Activated CD8-positive, alpha-beta memory T cell treated with anti-CD3 and anti-CD28 coated beads, Interleukin-2, amount 50 U/mL, for 24 hours (primary cell): ENCODE results near the gene KCTD1.

Experiments used
- DNase-seq: peaks from one replicate; pipeline ENCODE4 v3.0.0-alpha.2; 2020; ENCODE audit errors: extremely low read depth

The KCTD1 gene

DNA sequence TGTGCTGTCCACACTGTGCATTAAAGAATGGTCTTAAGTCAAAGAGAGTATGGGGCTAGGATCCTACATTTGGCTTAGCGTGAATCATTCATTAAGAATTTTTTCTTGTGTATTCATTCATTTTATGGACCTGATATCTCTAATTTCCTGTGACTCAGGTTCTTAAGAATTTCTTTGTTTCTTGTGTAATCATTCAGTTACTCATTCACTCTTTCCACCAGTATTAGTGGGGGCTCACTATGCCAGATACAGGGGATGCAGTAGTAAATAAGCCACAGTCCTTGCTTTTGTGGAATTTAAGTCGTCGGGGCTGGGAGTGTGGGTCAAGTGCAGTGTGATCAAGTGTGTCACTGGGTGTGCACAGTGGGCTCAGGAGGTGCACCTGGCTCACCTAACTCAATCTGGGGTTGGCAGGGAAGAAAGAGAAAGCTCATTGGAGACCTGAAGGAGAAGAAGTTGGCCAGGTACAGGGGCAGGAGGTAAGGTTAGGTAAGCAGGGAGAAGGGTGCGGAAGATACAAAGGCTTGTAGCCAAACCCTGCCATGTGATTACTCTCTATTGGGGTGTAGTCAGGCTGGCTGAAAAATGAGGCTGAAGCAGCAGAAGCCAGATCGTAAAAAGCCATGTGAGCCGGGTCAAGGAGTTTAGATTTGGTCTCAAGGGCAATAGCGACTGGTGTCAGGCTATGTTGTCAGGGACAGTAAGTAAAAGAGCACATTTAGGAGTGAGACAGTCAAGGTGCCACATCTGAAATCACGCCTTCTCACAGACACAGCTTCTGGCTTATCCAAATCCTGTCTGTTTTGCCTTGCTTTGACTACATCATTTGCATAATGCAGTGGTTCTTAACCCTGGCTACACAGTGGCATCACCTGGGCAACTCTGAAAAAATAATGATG lies 67.2 kb downstream of the KCTD1 start:
- no peak for DNase-seq

DNA sequence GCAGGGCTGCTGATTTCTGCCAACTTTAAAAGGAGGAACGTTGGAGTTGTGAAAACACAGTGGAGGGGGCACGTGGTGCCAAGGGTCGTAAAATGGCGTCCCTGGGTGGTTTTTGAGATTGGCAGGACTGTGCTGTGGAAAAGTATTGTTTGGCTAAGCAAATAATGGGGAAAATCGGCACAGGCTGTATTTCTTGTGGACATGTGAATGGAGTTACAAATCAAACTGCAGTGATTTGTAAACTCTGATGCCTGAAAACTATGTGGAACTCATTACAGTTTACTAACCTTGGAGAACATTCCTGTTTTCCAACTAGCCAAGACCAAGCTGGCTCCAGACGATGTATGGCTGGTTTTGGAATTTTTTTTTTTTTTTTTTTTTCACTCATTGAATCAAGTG lies 68.7 kb downstream of the KCTD1 start:
- no peak for DNase-seq

DNA sequence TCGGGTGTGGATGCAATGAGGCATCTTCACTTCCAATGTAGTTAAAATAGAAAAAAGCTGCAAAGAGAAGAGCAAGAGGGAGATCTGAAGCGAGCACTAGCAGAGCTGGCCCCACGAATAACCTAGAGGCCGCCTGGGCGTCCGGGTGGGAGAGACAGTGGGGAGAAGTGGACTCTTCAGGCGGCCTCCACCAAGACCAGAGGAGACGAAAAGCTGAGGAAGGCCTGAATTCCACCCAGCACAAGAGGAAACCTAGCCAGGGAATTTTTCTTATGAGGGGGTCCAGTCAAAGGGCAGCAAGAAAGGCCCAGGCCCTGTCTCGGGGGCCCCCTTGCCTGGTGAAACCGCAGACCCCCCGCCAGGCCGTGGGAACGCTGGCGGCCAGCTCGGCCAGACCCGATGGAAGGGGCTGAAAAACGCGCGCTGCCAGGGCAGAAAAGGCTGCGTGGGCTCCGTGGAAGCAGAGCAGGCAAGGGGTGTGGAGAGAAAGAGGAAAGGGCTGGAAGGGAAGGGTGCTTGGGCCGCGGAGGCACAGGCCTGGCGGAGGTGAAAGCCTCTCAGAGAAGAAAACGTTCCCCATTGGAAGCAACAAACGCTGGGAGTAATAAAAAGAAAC lies 69.2 kb downstream of the KCTD1 start:
- no peak for DNase-seq

DNA sequence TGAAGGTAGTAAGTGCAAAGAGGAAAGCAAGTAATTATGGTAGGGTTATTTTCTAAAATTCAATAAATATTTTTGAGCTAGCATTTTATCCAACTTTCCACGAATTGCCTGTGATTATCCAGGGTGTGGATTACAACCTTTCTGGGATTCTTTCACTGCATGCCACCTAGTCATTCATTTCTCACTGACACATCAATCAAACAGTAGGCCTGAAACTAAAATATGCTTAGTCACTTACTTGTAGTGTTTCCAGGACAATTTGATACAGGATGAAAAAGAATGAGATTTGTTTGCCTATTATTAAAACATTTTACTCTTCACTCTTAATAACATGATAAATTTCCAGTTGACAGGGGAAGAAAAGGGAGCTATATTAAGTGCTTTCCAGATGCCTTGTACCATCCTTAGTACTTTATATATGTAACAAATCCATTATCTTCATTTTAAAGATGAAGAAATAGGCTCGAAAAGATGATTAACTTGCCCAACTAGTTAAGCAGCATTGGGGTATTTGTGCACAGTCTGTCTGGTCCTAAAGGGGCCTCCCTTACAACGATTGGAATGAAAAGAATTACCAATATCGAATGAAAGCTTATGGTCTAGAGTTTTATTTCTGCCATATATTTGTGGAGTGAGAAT lies 70.4 kb downstream of the KCTD1 start:
- DNase-seq, result no peak

DNA sequence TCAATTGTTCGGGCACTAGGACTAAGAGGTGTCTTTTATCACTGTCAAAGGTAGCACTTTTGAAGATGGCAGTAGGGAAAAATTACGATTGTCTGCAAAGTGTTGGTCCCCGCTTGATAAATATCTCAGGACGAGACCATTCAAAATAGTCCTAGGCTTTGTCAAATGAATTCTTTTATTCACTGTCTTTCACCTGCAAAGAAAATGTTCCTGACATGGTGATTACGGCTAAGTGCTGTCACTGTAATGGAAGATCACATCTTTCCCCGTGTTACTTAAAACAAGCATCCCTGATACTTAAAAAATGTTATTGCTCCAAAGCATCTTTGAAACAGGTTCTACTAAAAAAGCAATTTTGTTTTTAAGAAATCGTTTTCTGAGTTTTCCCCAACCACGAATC lies 71.7 kb downstream of the KCTD1 start:
- DNase-seq, result no peak

DNA sequence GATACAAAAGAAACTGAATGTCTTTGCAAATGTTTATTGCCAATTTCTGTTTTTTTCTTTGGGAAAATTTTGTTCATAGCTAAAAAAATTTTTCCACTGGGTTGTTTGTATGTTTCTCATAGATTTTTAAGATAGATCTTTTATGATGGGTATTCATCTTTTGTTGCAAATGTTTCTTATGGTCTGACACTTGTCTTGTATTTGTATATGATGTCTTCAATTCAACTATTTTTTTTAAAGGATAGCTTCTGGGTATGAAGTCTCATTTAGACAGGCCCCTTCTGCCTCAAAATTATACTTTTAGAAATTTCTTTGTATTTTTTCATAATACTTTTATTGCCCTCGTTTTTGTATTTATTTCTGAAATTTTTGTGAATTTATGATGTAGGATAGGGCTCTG lies 73.8 kb downstream of the KCTD1 start:
- no peak for DNase-seq

DNA sequence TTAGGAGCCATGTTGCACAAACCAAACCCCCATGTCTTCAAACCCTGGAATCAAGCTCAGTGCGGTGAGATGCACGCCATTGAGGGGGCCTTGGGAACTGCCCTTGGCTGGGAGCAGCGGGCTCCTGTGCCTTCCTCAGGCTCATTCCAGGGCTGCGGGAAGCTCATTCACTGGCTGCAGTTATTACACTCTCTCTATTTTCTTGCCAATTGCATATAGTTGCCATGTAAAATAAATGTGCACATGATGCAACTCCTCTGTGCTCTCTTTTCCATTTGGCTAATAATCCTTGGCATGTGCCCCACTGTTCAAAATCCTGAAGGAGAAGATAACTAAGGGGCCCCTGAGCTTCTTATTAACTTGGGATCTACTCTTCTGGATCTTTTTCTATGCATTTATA lies 74.7 kb downstream of the KCTD1 start:
- no peak for DNase-seq

DNA sequence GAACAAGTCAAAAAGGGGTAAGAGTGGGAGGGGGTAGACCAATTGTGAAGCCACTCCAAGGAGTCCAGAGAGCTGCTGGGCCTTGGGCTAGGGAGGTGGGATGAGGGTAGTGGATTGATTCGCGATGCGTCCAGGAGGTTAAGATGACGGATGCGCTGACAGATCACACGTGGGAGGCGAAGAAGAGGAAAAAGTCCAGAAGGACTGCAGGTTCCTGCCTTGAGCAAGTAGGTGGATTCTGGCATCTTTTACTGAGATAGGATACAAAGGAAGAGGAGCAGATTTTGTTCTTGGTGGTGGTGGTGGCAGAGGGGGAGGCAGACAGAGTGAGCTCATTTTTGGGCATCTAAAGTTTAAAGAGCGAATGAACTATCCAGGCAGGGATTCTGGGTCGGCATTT lies 76.5 kb downstream of the KCTD1 start:
- no peak for DNase-seq

DNA sequence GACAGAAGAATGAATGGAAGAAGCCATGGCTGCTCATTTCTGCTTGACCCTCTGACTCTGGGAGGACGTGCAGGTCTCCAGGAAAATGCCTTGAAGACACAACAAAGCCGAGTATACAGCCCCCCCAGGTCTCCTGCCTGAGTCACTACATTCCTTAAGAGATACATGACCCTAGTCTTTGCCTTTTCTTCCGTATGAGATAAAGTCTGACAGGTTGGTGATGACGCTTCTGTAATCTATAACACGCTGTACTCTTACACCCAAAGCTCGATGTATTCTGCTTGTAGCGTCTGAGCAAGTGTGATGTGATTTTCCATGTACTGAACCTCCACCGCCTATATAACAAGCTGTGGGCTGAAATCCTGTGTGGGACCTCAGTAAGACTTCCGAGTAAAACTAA lies 77.3 kb downstream of the KCTD1 start:
- no peak for DNase-seq

DNA sequence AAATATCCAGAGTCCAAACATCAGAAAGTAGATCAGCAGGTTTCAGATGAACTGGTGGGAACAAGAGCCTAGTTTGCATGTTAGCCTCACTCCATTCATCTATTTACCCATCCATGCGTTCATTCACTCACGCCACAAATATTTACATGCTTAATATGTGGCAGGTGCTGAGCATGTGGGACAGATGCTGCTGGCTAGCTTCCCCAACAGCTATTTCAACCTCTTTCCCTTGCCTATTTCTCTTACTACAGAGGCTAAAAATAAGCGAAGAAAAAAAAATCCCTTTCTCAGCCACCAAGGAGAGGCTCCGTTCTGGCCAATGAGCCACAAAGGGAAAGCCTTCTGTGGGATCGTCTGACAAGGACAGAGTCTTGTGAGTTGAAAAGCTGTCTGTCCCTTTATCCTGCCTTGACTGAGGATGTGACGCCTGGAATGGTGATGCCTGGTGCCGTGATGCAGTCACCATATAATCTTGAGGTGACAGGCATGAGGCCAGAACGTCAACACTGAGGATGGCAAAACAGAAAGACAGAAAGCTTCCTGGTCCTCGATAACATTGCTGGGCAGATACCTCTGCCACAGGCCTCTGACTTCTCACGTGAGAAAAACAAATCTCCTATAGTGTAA lies 78.2 kb downstream of the KCTD1 start:
- DNase-seq, result no peak

DNA sequence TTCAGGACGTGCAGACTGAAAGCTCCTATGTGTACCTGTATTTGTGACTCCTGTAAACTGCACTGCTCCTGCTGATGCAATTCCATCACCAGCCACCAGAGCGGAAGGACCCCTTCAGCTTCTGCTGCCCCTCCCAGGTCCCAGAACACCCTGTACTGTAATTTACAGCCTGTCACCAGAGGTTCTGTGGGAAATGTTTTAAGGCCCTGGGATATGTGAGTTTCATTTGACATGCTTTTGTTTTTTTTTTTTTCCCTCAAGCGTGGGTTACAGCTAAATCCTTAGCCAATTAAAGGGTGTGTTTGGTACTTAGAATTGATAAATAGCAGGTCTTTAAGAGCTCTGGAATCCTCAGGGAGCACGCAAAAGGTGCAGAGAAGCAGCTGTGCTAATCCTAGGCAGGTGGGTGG lies 79.4 kb downstream of the KCTD1 start:
- DNase-seq, result no peak

DNA sequence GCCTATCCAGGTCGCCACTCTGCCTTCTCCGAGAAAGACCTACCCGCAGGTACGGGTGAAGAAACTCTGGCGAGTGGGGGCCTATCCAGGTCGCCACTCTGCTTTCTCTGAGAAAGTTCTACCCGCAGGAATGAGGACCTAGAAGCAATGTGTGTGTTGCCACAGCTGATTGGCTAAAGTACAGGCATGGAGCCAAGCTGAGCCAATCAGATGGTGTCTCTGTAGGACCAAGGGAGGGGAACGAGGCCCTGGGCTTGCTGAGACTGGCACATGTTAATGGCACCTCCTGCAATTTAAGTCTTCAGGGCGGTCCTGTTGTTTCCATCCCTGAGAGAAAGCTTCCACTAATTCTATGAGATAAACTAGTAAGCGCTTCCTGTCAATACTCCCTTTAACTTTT lies 82.3 kb downstream of the KCTD1 start:
- DNase-seq, result no peak

DNA sequence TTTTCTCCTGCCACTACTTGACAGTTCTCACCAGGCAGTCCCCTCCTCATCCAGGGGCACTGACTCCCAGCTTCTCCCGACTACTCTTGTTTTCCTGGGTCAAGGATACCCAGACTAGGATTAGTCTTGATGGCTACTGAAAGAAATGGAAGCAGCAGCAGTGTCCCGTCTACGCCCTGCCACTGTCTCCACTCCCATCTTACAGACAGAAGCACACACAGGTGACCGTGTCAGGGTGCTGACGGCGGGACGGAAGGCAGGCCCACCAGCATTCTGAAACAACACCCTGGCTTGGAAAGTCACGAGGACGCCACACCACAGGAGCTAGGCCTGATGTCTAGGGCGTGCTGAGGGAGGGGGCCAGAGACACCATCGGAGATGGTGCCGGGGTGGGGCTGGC lies 82.9 kb downstream of the KCTD1 start:
- DNase-seq, result no peak

DNA sequence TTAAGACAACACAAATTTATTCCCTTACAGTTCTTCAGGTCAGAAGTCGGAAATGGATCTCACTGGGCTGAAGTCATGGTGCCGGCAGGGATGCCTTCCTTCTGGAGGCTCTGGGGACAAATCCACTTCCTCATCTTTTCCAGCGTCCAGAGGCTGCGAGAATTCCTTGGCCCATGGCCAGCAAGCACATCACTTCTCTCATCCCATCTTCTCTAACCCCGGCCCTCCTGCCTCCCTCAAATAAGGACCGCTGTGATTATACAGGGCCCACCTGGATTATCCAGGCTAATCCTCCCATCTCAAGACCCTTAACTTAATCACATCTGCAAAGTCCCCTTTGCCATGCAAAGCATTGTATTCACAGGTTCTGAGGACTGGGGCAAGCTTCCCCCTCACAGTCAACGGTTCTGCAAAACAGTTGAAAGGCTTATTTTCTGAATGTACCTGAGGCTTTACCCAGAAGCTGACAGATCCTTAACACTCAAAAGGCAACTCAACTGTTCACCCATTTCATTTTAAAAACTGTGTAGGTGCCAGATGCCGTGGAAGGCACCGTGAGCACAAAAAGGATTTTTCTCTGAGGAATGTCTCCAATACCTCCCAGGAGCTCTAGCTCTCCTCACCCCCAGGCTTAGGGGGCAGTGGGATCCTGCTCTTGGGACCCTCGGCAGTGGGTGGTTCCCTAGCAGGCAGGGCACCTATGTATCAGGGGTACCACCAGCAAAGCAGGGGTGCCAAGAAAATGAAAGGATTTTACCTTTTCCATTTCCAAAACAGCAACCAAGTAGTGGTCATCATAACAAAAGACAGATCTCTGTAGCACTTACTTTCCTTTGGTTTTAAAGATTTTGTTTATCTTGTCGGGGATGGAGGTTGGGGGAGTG lies 84.0 kb downstream of the KCTD1 start:
- DNase-seq, result no peak

DNA sequence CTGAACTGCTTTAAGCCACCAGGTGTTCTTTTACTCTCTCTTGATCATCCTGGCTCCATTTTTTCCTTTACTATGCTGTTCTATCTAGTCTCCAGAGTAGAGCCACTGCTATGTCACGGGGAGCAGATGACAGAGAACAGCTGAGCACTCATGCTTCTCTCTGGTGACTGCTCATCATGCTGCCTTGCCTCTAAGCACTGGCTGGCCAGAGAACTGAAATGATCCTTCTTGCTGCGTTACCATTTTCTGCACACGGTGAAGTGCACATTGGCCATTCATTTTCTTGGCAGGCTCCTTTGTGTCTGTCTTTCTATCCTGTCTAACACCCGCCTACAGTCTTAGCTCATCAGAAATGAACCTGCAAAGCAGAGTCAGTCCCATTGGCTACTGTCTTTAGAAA lies 86.0 kb downstream of the KCTD1 start:
- DNase-seq, result no peak

DNA sequence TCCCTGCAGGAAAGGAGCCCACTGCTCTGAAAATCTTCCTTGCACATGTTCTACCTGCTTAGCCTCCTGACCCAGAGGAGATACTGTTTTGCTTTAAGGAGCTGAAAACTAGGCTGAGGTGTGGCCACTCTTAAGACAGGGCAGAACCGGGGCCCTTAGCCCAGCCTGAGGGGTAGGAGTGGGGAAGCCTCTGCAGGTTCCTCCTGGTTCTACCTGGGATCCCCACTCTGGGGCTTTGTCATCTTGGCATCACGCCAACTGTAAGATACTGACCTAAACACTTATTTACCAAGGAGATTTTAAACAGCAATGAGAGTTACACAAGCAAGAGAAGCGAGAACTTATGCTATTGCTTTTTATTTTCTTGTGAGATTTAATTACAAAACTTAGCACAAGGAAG lies 86.9 kb downstream of the KCTD1 start:
- DNase-seq, result no peak

DNA sequence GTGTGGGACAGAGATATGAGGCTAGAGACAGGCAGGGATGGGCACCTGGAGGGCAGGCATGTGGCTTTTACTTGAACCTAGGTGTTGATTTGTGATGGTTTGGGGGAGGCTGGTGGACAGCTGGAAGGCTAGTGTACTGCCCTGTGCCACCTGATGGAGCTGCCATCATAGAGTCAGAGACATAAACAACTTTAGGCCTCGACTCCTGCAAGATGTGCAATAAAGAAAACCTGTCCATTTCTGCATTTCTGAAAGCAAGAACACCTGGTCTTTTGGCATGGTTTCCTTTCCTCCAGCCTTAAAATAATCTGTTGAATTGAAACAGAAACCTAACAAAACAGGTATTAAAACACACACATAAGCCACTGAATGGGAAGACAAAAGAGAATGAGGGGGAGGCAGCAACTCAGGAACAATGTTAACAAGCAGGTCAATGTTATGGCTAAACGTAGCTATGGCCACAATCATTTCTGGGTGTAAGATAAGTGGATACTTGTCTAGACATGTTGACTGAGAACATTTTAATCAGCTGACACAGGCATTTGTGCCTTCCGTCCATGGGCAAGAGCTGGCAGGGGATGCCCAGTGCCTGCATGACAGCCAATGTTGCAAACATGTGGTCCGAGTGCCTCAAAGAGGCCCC lies 87.8 kb downstream of the KCTD1 start:
- no peak for DNase-seq

DNA sequence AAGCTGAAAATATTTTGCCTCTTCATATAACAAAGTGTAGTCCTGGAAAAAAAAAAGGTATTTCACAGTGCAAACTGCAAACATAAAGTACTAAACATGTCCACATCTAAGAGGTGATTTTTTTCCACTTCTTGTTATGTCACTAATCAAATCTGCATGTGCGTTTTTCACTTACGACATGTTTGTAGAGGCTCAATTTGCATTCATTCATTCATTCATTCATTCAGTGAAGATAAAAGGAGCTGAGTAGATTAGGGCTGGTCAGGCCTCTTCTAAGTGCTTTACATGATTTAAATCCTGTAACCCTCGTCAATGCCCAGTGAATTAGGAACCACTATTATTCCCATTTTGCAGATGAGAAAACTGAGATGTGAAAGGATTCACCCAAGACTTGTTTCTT lies 88.5 kb downstream of the KCTD1 start:
- no peak for DNase-seq

DNA sequence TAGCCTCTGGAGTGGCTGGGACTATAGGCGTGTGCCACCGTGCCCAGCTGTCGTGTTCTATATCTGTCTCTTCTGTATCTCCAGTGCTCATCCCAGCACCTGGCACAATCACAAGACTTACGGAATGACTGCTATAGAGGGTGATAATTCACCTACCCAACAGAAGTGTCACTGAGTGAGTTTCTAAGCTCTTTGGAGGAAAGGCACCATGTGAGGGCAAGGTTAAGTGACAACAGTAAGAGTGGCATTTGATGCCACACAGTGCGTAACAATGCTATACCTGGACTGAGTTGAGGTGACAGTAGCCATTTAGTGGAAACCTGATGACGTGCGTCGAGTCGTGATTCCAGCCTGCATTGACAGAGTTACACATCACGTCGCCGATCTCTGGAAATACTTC lies 89.0 kb downstream of the KCTD1 start:
- no peak for DNase-seq

DNA sequence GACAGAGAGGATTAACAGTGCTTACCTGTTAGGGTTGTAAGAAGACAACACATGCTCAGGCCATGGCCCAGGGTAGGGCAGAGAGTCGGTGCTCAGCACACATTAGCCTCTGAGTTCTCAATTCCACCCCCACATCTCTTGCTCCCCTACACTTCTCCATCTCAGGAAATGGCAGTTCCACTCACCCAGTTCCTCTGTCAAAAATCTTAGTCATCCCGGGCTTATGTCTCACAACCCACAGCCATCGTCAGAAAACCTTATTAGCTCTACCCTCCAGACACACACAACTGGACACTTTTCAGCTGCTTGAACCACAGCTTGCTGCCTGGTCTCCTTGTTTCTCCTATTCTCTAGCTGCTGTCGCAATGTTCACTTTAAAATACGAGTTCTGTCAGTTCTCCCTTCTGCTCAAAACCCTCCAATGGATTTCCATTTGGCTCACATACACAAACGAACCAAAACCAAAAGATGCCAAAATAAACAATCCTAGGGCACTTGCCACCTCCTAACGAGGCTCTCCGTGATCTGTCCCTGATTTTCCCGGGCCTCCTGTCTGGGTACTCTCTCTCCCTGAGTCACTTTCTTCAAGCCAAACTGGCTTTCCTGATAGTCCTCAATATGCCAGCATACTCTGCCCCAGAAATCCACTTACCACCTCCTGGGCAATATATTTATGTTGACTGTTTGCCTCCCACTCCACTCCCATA lies 89.7 kb downstream of the KCTD1 start:
- DNase-seq, result no peak
